Measurements from ENCODE around the gene HS3ST3A1. TPM values are rescaled to one million over a fixed set of nuclear protein-coding genes. Genes with fewer than 3 reads are reported as not detected.
"Not testable (repeated sequence)": the region's sequence is repeated elsewhere in the genome, so short reads cannot be mapped to it uniquely, and the experiment has no call there.

Gene HS3ST3A1
- total RNA-seq, 1 experiment from 2014 or later, result 10.4 TPM

DNA sequence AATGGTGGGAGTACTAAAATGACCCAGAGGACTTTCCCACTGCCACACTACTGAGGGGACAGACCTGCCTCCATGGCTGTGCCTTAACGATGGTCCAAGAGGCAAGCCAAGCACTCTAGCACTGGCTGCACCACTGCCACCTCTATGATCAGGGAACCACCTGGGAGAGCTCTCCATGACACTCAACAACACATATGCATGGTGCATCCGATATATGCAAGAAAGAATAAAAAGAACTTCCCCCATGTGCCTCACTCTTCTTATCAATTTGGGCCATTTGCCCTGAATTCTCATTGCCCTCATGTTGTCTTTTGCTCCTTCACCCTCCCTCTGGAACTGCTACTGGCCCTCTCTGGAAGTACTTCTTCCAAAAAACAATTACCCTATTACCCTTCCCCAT, 99.5 kb downstream of the HS3ST3A1 start:
- Mint-ChIP-seq H3K27me3 (ENCODE audit: insufficient read depth, unreplicated experiment) (no peaks in the 10 kb centered on the region), H3K36me3 (ENCODE audit: insufficient read depth, unreplicated experiment) (peaks cover 7% of the 10 kb centered on the region), H3K27ac (ENCODE audit: low read depth, unreplicated experiment) (no peak overlapping the region), H3K4me1 (ENCODE audit: insufficient read depth, unreplicated experiment) (peaks cover under 1% of the 10 kb centered on the region), H3K4me3 (ENCODE audit: unreplicated experiment) (no peak overlapping the region), H3K9me3 (ENCODE audit: unreplicated experiment) (no peaks in the 10 kb centered on the region)
- ChIA-PET POLR2A (no interaction called here), CTCF (no interaction called here)
- no peak for DNase-seq (ENCODE audit: unreplicated experiment)
- no TSS peak for BruUV-seq (replicated peaks)
- TF ChIP-seq, protein P1, sequence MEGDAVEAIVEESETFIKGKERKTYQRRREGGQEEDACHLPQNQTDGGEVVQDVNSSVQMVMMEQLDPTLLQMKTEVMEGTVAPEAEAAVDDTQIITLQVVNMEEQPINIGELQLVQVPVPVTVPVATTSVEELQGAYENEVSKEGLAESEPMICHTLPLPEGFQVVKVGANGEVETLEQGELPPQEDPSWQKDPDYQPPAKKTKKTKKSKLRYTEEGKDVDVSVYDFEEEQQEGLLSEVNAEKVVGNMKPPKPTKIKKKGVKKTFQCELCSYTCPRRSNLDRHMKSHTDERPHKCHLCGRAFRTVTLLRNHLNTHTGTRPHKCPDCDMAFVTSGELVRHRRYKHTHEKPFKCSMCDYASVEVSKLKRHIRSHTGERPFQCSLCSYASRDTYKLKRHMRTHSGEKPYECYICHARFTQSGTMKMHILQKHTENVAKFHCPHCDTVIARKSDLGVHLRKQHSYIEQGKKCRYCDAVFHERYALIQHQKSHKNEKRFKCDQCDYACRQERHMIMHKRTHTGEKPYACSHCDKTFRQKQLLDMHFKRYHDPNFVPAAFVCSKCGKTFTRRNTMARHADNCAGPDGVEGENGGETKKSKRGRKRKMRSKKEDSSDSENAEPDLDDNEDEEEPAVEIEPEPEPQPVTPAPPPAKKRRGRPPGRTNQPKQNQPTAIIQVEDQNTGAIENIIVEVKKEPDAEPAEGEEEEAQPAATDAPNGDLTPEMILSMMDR (IDR thresholded peaks at IDR 0.05; ENCODE audit: unreplicated experiment), result no peak
- intact Hi-C loops (cut with micrococcal nuclease), result no loop called here

DNA sequence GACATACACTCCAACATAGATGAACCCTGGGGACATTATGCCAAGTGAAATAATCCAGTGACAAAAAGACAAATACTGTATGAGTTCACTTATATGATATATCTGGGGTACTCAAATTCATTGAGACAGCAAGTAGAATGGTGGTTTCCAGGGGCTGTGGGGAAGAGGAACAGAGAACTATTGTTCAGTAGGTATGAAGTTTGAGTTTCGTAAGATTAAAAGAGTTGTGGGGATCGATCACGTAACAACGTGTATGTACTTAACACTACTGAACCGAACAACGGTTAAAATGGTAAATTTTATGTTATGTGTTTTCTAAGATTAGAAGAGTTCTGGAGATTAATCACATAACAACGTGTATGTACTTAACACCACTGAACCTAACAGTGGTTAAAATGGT, 100.8 kb downstream of the HS3ST3A1 start:
- TF ChIP-seq, protein P1 (IDR thresholded peaks at IDR 0.05; ENCODE audit: unreplicated experiment), result no peak
- no peaks in the 10 kb centered on the region for H3K27me3 Mint-ChIP-seq (ENCODE audit: insufficient read depth, unreplicated experiment)
- ChIA-PET POLR2A (no interaction called here), CTCF (interaction anchor here (0.5 kb wide), 1 partner anchor 1192 kb away, joined by 5 read pairs; no protein-coding TSS in a partner anchor)
- no peak for DNase-seq (ENCODE audit: unreplicated experiment)
- no peaks in the 10 kb centered on the region for H3K9me3 Mint-ChIP-seq (ENCODE audit: unreplicated experiment)
- no peaks in the 10 kb centered on the region for H3K4me1 Mint-ChIP-seq (ENCODE audit: insufficient read depth, unreplicated experiment)
- peaks cover 10% of the 10 kb centered on the region for H3K36me3 Mint-ChIP-seq (ENCODE audit: insufficient read depth, unreplicated experiment)
- intact Hi-C loops (cut with micrococcal nuclease), result no loop called here
- BruUV-seq (replicated peaks), result no TSS peak
- H3K4me3 Mint-ChIP-seq (ENCODE audit: unreplicated experiment), result no peak overlapping the region
- H3K27ac Mint-ChIP-seq (ENCODE audit: low read depth, unreplicated experiment), result no peak overlapping the region

GRCh38 chr17:13498184-13498583, 103.5 kb downstream of the HS3ST3A1 start:
- TF ChIP-seq, protein P1 (IDR thresholded peaks at IDR 0.05; ENCODE audit: unreplicated experiment), result no peak
- Mint-ChIP-seq H3K27me3 (ENCODE audit: insufficient read depth, unreplicated experiment) (no peaks in the 10 kb centered on the region), H3K27ac (ENCODE audit: low read depth, unreplicated experiment) (no peak overlapping the region), H3K36me3 (ENCODE audit: insufficient read depth, unreplicated experiment) (peaks cover 18% of the 10 kb centered on the region), H3K4me3 (ENCODE audit: unreplicated experiment) (no peak overlapping the region), H3K9me3 (ENCODE audit: unreplicated experiment) (no peaks in the 10 kb centered on the region), H3K4me1 (ENCODE audit: insufficient read depth, unreplicated experiment) (no peaks in the 10 kb centered on the region)
- DNase-seq (ENCODE audit: unreplicated experiment), result no peak
- CTCF ChIA-PET, result no interaction called here
- no TSS peak for BruUV-seq (replicated peaks)
- intact Hi-C loops (cut with micrococcal nuclease), result no loop called here
- POLR2A ChIA-PET, result no interaction called here

GRCh38 chr17:13496553-13497056, 105.1 kb downstream of the HS3ST3A1 start:
- H3K4me3 Mint-ChIP-seq (ENCODE audit: unreplicated experiment); CTCF ChIA-PET; H3K27me3 Mint-ChIP-seq (ENCODE audit: insufficient read depth, unreplicated experiment); POLR2A ChIA-PET; H3K9me3 Mint-ChIP-seq (ENCODE audit: unreplicated experiment); intact Hi-C loops (cut with micrococcal nuclease); BruUV-seq (replicated peaks); H3K27ac Mint-ChIP-seq (ENCODE audit: low read depth, unreplicated experiment); DNase-seq (ENCODE audit: unreplicated experiment); H3K4me1 Mint-ChIP-seq (ENCODE audit: insufficient read depth, unreplicated experiment): not testable (repeated sequence)
- peaks cover 18% of the 10 kb centered on the region for H3K36me3 Mint-ChIP-seq (ENCODE audit: insufficient read depth, unreplicated experiment)

DNA sequence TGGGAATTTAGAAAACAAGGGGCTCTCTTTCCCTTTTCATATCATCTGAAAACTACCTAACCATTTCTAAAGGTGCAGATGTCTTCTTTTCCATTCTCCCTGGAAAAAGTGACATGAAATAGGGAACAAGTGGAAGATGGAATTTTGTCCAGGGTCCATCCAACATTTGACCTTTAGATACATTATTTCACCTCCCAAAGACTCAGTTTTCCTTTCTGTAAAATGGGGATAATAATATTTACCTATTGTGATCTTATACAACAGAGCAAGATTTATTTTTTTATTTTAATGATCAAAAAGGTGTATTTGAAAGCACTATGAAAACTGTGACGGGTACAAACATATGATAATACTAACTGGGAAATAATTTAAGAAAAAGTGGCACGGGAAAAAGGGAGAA, 106.3 kb downstream of the HS3ST3A1 start:
- DNase-seq (ENCODE audit: unreplicated experiment), result no peak
- POLR2A ChIA-PET, result no interaction called here
- H3K27me3 Mint-ChIP-seq (ENCODE audit: insufficient read depth, unreplicated experiment), result no peaks in the 10 kb centered on the region
- H3K4me1 Mint-ChIP-seq (ENCODE audit: insufficient read depth, unreplicated experiment), result no peaks in the 10 kb centered on the region
- no peak overlapping the region for H3K27ac Mint-ChIP-seq (ENCODE audit: low read depth, unreplicated experiment)
- TF ChIP-seq, protein P1 (IDR thresholded peaks at IDR 0.05; ENCODE audit: unreplicated experiment), result no peak
- CTCF ChIA-PET, result no interaction called here
- no peak overlapping the region for H3K4me3 Mint-ChIP-seq (ENCODE audit: unreplicated experiment)
- H3K9me3 Mint-ChIP-seq (ENCODE audit: unreplicated experiment), result no peaks in the 10 kb centered on the region
- no TSS peak for BruUV-seq (replicated peaks)
- peaks cover 16% of the 10 kb centered on the region for H3K36me3 Mint-ChIP-seq (ENCODE audit: insufficient read depth, unreplicated experiment)
- intact Hi-C loops (cut with micrococcal nuclease), result no loop called here

Measured in MCF 10A (cell line).